ENCODE data around the gene C3. TPM values are rescaled to one million over a fixed set of nuclear protein-coding genes. Genes with fewer than 3 reads are reported as not detected.
"Not testable (repeated sequence)": the region's sequence is repeated elsewhere in the genome, so short reads cannot be mapped to it uniquely, and the experiment has no call there.

Gene C3
- total RNA-seq, 1 donor, result 93.5 TPM

DNA sequence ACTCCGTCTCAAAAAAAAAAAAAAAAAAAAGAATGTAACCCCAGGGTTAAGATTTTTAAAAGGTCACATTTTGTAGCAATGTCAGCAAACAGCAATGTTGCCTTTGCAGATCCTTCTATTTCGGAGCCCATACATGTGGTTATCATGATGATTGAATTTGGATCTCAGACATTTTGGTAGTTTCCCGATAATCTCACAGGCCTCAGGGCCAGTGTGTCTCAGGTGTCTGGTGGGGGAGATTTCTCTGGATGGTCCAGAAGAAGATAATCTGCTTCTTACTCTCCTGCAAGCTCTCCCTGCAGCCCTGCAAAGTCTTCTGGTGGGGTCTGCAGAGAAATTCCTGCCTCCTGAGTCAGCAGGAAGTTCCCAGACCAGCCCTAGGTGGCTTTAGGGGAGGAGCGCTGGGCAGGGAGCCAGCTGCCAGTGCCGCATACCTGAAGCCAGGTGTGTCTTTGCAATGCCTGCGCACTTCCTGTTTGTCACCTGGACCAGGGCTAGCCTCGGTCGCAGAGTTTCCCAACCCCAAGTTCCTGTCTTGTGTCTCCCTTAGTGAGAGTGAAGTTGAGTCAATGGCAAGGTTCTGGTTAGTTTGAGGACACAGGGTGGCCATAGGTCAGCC lies 45.4 kb upstream of the C3 start:
- DNase-seq (ENCODE audit: low read depth), result no peak
- TF ChIP-seq, protein P1, sequence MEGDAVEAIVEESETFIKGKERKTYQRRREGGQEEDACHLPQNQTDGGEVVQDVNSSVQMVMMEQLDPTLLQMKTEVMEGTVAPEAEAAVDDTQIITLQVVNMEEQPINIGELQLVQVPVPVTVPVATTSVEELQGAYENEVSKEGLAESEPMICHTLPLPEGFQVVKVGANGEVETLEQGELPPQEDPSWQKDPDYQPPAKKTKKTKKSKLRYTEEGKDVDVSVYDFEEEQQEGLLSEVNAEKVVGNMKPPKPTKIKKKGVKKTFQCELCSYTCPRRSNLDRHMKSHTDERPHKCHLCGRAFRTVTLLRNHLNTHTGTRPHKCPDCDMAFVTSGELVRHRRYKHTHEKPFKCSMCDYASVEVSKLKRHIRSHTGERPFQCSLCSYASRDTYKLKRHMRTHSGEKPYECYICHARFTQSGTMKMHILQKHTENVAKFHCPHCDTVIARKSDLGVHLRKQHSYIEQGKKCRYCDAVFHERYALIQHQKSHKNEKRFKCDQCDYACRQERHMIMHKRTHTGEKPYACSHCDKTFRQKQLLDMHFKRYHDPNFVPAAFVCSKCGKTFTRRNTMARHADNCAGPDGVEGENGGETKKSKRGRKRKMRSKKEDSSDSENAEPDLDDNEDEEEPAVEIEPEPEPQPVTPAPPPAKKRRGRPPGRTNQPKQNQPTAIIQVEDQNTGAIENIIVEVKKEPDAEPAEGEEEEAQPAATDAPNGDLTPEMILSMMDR (IDR thresholded peaks at IDR 0.05; ENCODE audit: insufficient read depth, low read length), result no peak

DNA sequence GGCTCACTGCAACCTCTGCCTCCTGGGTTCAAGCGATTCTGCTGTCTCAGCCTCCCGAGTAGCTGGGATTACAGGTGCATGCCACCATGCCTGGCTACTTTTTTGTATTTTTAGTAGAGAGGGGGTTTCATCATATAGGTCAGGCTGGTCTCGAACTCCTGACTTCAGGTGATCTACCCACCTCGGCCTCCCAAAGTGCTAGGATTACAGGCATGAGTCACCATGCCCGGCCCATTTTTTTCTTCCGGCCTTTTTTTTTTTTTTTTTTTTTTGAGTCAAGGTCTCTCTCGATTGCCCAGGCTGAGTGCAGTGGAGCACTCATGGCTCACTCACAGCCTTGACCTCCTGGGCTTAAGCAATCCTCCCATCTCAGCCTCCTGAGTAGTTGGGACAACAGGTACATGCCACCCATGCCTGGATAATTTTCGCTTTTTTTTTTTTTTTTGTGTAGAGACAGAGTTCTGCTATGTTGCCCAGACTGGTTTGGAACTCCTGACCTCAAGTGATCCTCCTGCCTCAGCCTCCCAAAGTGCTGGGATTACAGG lies 41.9 kb upstream of the C3 start:
- DNase-seq (ENCODE audit: low read depth); H3K4me3 ChIP-seq (ENCODE audit: low read depth, low read length): not testable (repeated sequence)

More for the DNA sequence above, 45.4 kb upstream of the C3 start:
- H3K4me3 ChIP-seq (ENCODE audit: low read depth, low read length), result no peak overlapping the region

DNA sequence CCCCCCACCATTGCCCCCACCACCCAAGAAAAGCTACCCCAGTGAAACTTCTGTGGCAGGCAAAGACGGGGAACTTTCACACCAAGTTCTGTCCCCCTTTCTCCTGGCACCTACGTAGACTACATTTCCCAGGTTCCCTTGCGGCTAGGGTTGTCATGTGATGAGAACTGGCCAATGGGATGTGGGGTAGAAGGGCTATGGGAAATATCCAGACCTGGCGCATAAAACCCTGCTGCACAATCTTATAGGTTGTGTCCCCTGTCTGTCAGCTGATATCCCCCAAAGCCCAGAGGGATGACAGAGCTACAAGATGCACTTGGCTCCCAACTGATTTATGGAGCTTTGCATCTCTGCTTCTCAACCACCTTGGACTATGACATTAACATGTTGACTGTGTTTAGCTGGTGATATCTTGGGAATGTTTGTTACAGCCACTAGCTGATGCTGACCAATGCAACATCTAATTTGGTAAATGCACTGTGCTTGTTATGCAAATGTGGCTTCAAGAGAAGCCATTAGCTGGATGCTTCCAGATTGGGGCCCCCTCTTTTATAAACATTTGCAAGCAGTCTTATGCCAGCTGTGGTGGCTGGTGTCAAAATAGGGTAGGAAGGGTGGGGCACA lies 40.7 kb upstream of the C3 start:
- no peak overlapping the region for H3K4me3 ChIP-seq (ENCODE audit: low read depth, low read length)
- no peak for DNase-seq (ENCODE audit: low read depth)
- TF ChIP-seq, protein P1 (IDR thresholded peaks at IDR 0.05; ENCODE audit: insufficient read depth, low read length), result no peak

DNA sequence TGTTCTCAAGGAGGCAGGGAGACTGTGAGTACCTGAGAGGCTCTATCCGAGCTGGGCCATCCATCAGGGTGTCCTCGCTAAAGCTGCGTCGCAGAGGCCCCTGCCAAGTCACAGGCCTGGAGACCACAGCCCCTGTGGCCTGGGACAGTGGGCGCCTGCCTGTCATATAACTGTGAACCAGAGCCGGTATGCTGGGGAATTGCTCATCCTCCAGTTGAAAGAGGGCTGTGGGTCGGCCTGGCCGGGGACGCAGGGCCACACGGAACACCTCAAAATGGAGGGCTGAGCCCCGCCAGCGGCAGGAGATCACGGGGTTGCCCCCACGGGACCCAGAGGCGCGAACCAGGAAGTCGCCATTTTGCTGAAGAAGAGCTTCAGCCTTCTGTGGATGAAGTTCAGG lies 40.2 kb upstream of the C3 start:
- DNase-seq (ENCODE audit: low read depth), result no peak
- no peak overlapping the region for H3K4me3 ChIP-seq (ENCODE audit: low read depth, low read length)
- TF ChIP-seq, protein P1 (IDR thresholded peaks at IDR 0.05; ENCODE audit: insufficient read depth, low read length), result no peak

DNA sequence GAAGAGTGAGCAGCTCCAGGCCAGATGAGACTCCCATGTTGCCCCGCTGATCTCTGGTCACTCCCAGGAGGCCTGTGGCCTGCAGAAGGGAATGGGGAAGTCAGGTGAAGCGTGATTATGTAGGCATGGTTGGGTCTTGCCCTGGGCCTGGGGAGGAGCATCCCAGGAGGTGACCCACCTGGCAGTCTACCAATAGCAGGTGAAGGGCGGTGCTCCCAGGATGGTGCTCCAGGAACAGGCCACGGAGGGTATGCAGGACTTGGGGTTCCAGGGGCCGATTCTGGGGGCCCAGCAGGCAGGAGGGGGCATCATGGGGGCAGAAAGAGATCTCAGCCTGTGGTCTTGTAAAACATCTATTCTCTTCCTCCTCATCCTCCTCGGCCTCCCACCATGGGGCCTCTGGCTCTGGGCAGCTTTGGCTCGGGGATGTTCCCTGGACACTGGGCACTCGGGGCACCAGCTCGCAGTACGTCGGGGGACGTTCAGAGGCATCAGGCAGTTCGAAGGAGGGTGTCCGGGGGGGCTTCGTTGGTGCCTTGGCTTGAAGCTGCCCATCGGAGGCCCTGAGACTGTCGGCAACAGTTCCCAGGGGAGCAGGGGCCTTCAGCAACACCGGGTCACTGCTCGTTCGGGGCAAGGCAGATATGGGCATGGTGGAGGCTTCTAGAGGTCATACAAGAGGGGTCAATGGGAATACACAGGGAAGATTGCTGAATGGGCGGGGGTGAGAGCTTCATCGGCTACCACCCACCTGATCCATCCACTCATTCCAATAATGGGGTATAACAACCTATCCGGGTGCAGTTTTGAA lies 34.4 kb upstream of the C3 start:
- DNase-seq (ENCODE audit: low read depth), result no peak
- no peak overlapping the region for H3K4me3 ChIP-seq (ENCODE audit: low read depth, low read length)
- TF ChIP-seq, protein P1 (IDR thresholded peaks at IDR 0.05; ENCODE audit: insufficient read depth, low read length), result no peak

DNA sequence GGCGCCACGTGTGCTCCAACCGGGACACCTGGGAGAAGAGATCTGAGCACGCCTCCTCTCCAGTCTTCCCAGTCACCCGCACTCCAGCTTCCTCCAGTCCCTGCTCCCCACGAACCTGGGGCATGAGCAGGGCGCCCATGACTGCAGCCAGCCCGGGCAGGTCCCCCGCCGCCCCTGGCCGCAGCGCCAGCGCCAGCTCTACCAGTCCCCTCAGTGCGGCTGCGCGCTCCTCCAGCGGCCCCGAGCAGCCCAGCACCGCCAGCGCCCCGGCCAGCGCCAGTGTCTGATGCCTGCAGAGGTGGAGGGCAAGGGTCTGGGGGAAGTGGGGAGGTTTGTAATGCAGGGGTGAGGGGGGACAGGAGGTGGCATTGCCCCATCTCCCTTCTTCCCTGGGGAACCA lies 33.7 kb upstream of the C3 start:
- TF ChIP-seq, protein P1 (IDR thresholded peaks at IDR 0.05; ENCODE audit: insufficient read depth, low read length), result no peak
- no peak overlapping the region for H3K4me3 ChIP-seq (ENCODE audit: low read depth, low read length)
- DNase-seq (ENCODE audit: low read depth), result no peak

Data from fibroblast of the aortic adventitia (primary cell).